ENCODE measurements around the gene CCR5.

DNA sequence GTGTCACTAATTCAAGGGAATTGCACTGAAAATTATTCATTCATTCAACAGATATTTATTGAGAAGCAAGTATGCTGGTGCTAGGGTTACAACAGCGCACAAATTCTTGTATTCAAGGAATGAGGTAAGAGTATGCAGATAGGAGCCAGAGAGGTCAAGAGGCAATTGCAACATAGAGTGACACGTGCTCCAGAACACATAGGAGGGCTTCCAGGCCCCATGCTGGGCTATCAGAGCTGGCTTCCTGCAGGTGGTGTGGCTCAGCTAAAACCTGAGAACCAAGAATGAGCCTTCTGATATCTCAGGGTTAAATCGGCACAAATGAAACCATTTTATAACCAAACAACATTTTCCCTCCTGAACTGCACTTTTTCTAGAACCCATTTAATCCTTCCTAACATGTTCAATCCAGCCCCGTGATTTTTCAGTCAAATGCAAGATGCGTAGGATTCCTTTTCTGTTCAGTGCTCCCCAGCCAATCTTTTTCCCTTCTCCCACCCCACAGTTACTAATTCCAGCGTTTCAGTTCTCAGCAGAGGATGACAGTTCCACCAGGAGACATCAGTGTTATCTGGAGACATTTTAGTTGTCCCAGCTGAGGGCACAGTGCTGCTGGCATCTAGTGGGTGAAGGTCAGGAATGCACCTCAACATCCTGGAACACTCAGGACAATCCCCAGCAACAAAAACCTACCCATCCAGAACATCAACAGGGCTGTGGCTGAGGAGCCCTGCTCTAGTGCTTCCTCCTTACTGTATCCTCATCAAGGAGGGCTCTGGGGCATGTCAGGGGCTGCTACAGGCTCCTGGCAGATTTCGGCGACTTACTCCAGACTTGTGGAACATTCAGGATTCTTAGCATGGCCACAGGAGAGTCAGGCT is 23.0 kb downstream of the CCR5 start:
- TF ChIP-seq MECOM (CRISPR knock-in tag; IDR thresholded peaks at IDR 0.05) (no peak), POLR2AphosphoS5 (IDR thresholded peaks at IDR 0.05; ENCODE audit: control insufficient read depth, insufficient read depth, low read depth, low read length) (no peak), GABPA (tag; conservative IDR thresholded peaks at IDR 0.05; ENCODE audit: low read depth) (no peak), SRSF1 (IDR thresholded peaks at IDR 0.05; ENCODE audit: low read depth, low read length) (no peak), SIRT6 (IDR thresholded peaks at IDR 0.05; ENCODE audit: low read depth, low read length) (no peak), ARHGAP35 (IDR thresholded peaks at IDR 0.05; ENCODE audit: partially characterized antibody) (no peak), FOXA1 (IDR thresholded peaks at IDR 0.05; ENCODE audit: borderline replicate concordance) (no peak), KDM1A (IDR thresholded peaks at IDR 0.05) (peak; percentile 62 to 64), TCF3 (CRISPR knock-in tag; IDR thresholded peaks at IDR 0.05) (no peak), ESRRA (IDR thresholded peaks at IDR 0.05; ENCODE audit: borderline replicate concordance, low read depth) (no peak), SIN3A (IDR thresholded peaks at IDR 0.05; ENCODE audit: borderline replicate concordance in 2 of 2, control insufficient read depth in 1 of 2, low read depth in 2 of 2, low read length in 2 of 2) (no peak)
- TF ChIP-seq, protein P1, sequence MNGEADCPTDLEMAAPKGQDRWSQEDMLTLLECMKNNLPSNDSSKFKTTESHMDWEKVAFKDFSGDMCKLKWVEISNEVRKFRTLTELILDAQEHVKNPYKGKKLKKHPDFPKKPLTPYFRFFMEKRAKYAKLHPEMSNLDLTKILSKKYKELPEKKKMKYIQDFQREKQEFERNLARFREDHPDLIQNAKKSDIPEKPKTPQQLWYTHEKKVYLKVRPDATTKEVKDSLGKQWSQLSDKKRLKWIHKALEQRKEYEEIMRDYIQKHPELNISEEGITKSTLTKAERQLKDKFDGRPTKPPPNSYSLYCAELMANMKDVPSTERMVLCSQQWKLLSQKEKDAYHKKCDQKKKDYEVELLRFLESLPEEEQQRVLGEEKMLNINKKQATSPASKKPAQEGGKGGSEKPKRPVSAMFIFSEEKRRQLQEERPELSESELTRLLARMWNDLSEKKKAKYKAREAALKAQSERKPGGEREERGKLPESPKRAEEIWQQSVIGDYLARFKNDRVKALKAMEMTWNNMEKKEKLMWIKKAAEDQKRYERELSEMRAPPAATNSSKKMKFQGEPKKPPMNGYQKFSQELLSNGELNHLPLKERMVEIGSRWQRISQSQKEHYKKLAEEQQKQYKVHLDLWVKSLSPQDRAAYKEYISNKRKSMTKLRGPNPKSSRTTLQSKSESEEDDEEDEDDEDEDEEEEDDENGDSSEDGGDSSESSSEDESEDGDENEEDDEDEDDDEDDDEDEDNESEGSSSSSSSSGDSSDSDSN (IDR thresholded peaks at IDR 0.05; ENCODE audit: borderline replicate concordance in 1 of 2, low read depth in 2 of 2, low read length in 2 of 2), result no peak

Data from K562 (cell line).